HCT116 (cell line): ENCODE measurements around the gene RABGAP1. TPM values are rescaled to one million over a fixed set of nuclear protein-coding genes. Genes with fewer than 3 reads are reported as not detected.

Experiments
- ATAC-seq: fragments of 200-7000 bp; cut with Tn5 transposase; 2 replicates; pipeline ENCODE4 v1.9.1; 2020; ENCODE audit warnings: mild to moderate bottlenecking, moderate library complexity
- BruUV-seq: library from RNA; stranded (reverse); fragments of 400-500 nt; replicated peaks from 2 replicates; lab custom pipeline; 2021; lab: Mats Ljungman, UMichigan
- CTCF ChIA-PET: fragments of 300-600 bp; sonication (Branson Sonifier 250); formaldehyde crosslinking; loops from one replicate; lab custom pipeline; 2021; ENCODE audit warnings: antibody characterized with exemption; lab: Charles Lee
- POLR2A ChIA-PET: fragments of 300-600, 350-600 bp; sonication (Branson Sonifier 250); formaldehyde crosslinking; loops from one replicate; lab custom pipeline; 2021; ENCODE audit warnings: antibody characterized with exemption; lab: Charles Lee
- RAD21 ChIA-PET, 2 experiments: fragments of 300-600 bp; sonication (Branson Sonifier 250); formaldehyde crosslinking; loops; one replicate each; lab custom pipeline; 2023; ENCODE audit warnings: low total read pairs in 2 of 2; ENCODE audit not compliant: uncharacterized antibody in 2 of 2, unreplicated experiment in 2 of 2, low non-redundant PET in 1 of 2; lab: Charles Lee
- DNase-seq: peaks from one replicate; pipeline ENCODE4 v3.0.0-alpha.2; 2010; ENCODE audit warnings: low read depth, low spot score
- H2AFZ ChIP-seq: fragments of 200-600 bp; shearing (Covaris generic), sonication (generic); 2 replicates; pipeline ENCODE4 v1.6.1; 2017; ENCODE audit warnings: low read depth, mixed run types, mixed read lengths, antibody characterized with exemption, low read length; ENCODE audit not compliant: poor library complexity, severe bottlenecking
- H3K27ac ChIP-seq: 2 replicates; pipeline ENCODE4 v1.5.1; 2012; ENCODE audit warnings: low read depth, low read length
- H3K27me3 ChIP-seq: fragments of 200-600 bp; sonication (generic); 2 replicates; pipeline ENCODE4 v1.6.1; 2016; ENCODE audit warnings: mixed run types, low read length, mixed read lengths; ENCODE audit not compliant: insufficient read depth
- H3K36me3 ChIP-seq, 2 experiments: fragments of 200-500 bp in 1 of 2; fragments of 200-600 bp in 1 of 2; sonication (Bioruptor generic) in 1 of 2; sonication (generic) in 1 of 2; 2 replicates each; pipeline versions ENCODE4 v1.5.1 to v1.6.1; 2014 to 2016; ENCODE audit warnings: low read length in 2 of 2, inconsistent platforms in 1 of 2, mixed read lengths in 1 of 2, mixed run types in 1 of 2; ENCODE audit not compliant: insufficient read depth in 2 of 2, control insufficient read depth in 1 of 2
- H3K4me1 ChIP-seq, 2 experiments: fragments of 200-600 bp in 1 of 2; sonication (generic) in 1 of 2; 2 replicates each; pipeline versions ENCODE4 v1.5.1 to v1.6.1; 2012 to 2017; ENCODE audit warnings: low read length in 2 of 2, inconsistent platforms in 1 of 2, mild to moderate bottlenecking in 1 of 2, mixed read lengths in 1 of 2, mixed run types in 1 of 2, moderate library complexity in 1 of 2; ENCODE audit not compliant: insufficient read depth in 2 of 2, control insufficient read depth in 1 of 2
- H3K4me2 ChIP-seq: fragments of 200-600 bp; sonication (generic); 2 replicates; pipeline ENCODE4 v1.6.1; 2017; ENCODE audit warnings: mixed run types, low read length, mixed read lengths
- H3K4me3 ChIP-seq, 2 experiments: fragments of 200-600 bp in 1 of 2; sonication (generic) in 1 of 2; replicated peaks in 1 of 2; 2 replicates each; pipeline ENCODE4 v1.5.1; 2011 to 2016; ENCODE audit warnings: low read length in 2 of 2, control low read depth in 1 of 2, low read depth in 1 of 2, mild to moderate bottlenecking in 1 of 2, mixed read lengths in 1 of 2, mixed run types in 1 of 2
- H3K79me2 ChIP-seq: fragments of 200-600 bp; sonication (generic); 2 replicates; pipeline ENCODE4 v1.6.1; 2017; ENCODE audit warnings: mild to moderate bottlenecking, mixed run types, low read length, moderate library complexity, mixed read lengths; ENCODE audit not compliant: insufficient read depth
- H3K9ac ChIP-seq: fragments of 200-600 bp; sonication (generic); 2 replicates; pipeline ENCODE4 v1.6.1; 2016; ENCODE audit warnings: low read length, mixed read lengths
- H3K9me2 ChIP-seq: fragments of 200-600 bp; sonication (generic), shearing (Covaris generic); 2 replicates; pipeline ENCODE4 v1.6.1; 2017; ENCODE audit warnings: mixed run types, mild to moderate bottlenecking, moderate library complexity; ENCODE audit not compliant: insufficient read depth
- H3K9me3 ChIP-seq, 2 experiments: fragments of 200-500 bp in 1 of 2; fragments of 200-600 bp in 1 of 2; sonication (Bioruptor generic) in 1 of 2; sonication (generic) in 1 of 2; 2 replicates each; pipeline ENCODE4 v1.6.1; 2014 to 2017; ENCODE audit warnings: low read length in 2 of 2, mixed read lengths in 2 of 2, inconsistent platforms in 1 of 2, low read depth in 1 of 2, mild to moderate bottlenecking in 1 of 2, mixed run types in 1 of 2, moderate library complexity in 1 of 2; ENCODE audit not compliant: control insufficient read depth in 1 of 2, insufficient read depth in 1 of 2
- H4K20me1 ChIP-seq: fragments of 200-600 bp; sonication (generic), shearing (Covaris generic); 2 replicates; pipeline ENCODE4 v1.6.1; 2017; ENCODE audit warnings: mixed run types, mild to moderate bottlenecking, moderate library complexity; ENCODE audit not compliant: insufficient read depth
- CBX3 ChIP-seq: IDR thresholded peaks from 2 replicates; pipeline ENCODE4 v1.6.1; 2012; ENCODE audit warnings: low read depth
- CEBPB ChIP-seq: IDR thresholded peaks from 2 replicates; pipeline ENCODE4 v1.6.1; 2012; ENCODE audit warnings: low read depth
- ELF1 ChIP-seq: IDR thresholded peaks from 2 replicates; pipeline ENCODE4 v1.6.1; 2012; ENCODE audit warnings: low read depth, borderline replicate concordance
- EZH2phosphoT487 ChIP-seq: fragments of 200-600 bp; IDR thresholded peaks from 2 replicates; pipeline ENCODE4 v1.6.1; 2018; ENCODE audit warnings: antibody characterized with exemption, borderline replicate concordance
- FOSL1 ChIP-seq: IDR thresholded peaks from 2 replicates; pipeline ENCODE4 v1.6.1; 2012; ENCODE audit warnings: low read depth
- JUND ChIP-seq: IDR thresholded peaks from 2 replicates; pipeline ENCODE4 v1.6.1; 2012
- MAX ChIP-seq: IDR thresholded peaks from 2 replicates; pipeline ENCODE4 v1.6.1; 2012
- POLR2A ChIP-seq: IDR thresholded peaks from 2 replicates; pipeline ENCODE4 v1.7.0; 2011; ENCODE audit warnings: borderline replicate concordance; ENCODE audit not compliant: insufficient read depth, insufficient read length; ENCODE audit errors: extremely low read depth
- POLR2AphosphoS5 ChIP-seq: IDR thresholded peaks from 2 replicates; pipeline ENCODE4 v1.6.1; 2011; ENCODE audit warnings: mild to moderate bottlenecking, low read depth, low read length, moderate library complexity
- RAD21 ChIP-seq: IDR thresholded peaks from 2 replicates; pipeline ENCODE4 v1.6.1; 2012; ENCODE audit warnings: low read depth, mild to moderate bottlenecking
- REST ChIP-seq: IDR thresholded peaks from 2 replicates; pipeline ENCODE4 v1.6.1; 2012; ENCODE audit warnings: low read depth
- SIN3A ChIP-seq: IDR thresholded peaks from 2 replicates; pipeline ENCODE4 v1.6.1; 2012; ENCODE audit warnings: low read depth
- SP1 ChIP-seq: IDR thresholded peaks from 2 replicates; pipeline ENCODE4 v1.6.1; 2012; ENCODE audit warnings: low read depth
- SRF ChIP-seq: IDR thresholded peaks from 2 replicates; pipeline ENCODE4 v1.6.1; 2012; ENCODE audit warnings: low read depth
- YY1 ChIP-seq: IDR thresholded peaks from 2 replicates; pipeline ENCODE4 v1.6.1; 2011; ENCODE audit warnings: low read length, low read depth, moderate library complexity, mild to moderate bottlenecking; ENCODE audit not compliant: insufficient replicate concordance; ENCODE audit errors: extremely low read depth
- ZBTB33 ChIP-seq: IDR thresholded peaks from 2 replicates; pipeline ENCODE4 v1.6.1; 2011; ENCODE audit warnings: mild to moderate bottlenecking, low read length, moderate library complexity; ENCODE audit not compliant: insufficient replicate concordance; ENCODE audit errors: extremely low read depth
- ZFX ChIP-seq: fragments of 450-650 bp; IDR thresholded peaks from 2 replicates; pipeline ENCODE4 v1.6.1; 2017
- ZNF274 ChIP-seq: fragments of 200-500 bp; sonication (Bioruptor generic); IDR thresholded peaks from 2 replicates; pipeline ENCODE4 v1.6.1; 2014; ENCODE audit warnings: mild to moderate bottlenecking, low read depth, low read length, inconsistent platforms
- intact Hi-C: fragments of 100-400 bp; cut with micrococcal nuclease; formaldehyde crosslinking; loops from 2 replicates; pipeline ENCODE4 v1.10.0; 2022
- total RNA-seq: library from RNA; stranded (reverse); gene quantifications from one replicate; pipeline ENCODE4 v1.2.1, GENCODE V29; 2021; ENCODE audit not compliant: unreplicated experiment
- TF ChIP-seq, protein P1 (sequence below): IDR thresholded peaks from 2 replicates; pipeline ENCODE4 v1.6.1; 2012
- TF ChIP-seq, protein P2 (sequence below), 3 experiments: fragments of 200-600 bp in 1 of 3; sonication (generic) in 1 of 3; IDR thresholded peaks in 2 of 3; conservative IDR thresholded peaks in 1 of 3; 2 replicates each; pipeline ENCODE4 v1.5.1; 2012 to 2017; ENCODE audit warnings: low read depth in 2 of 3, low read length in 2 of 3, antibody characterized with exemption in 1 of 3, borderline replicate concordance in 1 of 3, control low read depth in 1 of 3, mild to moderate bottlenecking in 1 of 3, mixed read lengths in 1 of 3, mixed run types in 1 of 3, moderate library complexity in 1 of 3; ENCODE audit not compliant: insufficient read depth in 1 of 3

Gene RABGAP1
- total RNA-seq, 1 experiment from 2014 or later, result 29.7 TPM

DNA sequence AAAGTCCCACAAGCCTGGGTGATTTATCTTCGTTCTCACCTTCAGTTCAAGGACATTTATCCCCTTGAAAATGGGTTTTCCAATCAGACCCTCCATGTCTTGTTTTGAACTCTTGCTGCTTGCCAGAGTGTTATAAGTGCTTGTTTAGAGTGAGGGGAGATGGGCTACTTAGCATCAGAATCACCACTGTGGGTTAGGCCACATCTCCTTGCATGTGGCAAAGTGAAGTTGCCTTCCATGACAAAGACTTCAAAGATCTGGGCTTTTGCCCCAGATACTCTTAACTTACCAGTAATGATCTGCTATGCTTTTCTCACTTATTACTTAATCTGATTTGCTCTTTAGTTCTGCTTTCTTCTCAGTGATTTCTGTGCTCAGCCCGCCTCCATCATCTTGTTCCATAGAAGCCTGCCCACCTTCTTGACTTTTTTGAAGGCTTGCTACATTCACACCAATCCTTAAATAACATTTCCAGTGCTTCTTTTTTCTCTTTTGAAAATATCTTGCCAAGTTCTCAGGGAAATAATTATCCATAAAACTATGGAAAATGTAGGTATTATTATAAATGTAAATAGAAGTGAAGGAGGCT lies 131.7 kb downstream of the RABGAP1 start:
- Histone ChIP-seq H2AFZ (no peak overlapping the region), H3K9me2 (no peaks in the 10 kb centered on the region), H3K36me3 (peaks cover 15 to 16% of the 10 kb centered on the region in 2 experiments; a peak in 3 of 4 replicates), H3K4me1 (no peaks in the 10 kb centered on the region), H3K27me3 (no peaks in the 10 kb centered on the region), H3K79me2 (no peaks in the 10 kb centered on the region), H3K4me2 (no peak overlapping the region), H3K9me3 (no peaks in the 10 kb centered on the region), H3K4me3 (no peak overlapping the region), H3K27ac (no peak overlapping the region), H4K20me1 (no peaks in the 10 kb centered on the region), H3K9ac (no peak overlapping the region)
- RAD21 ChIA-PET, result no interaction called here
- BruUV-seq, result no TSS peak
- CTCF ChIA-PET, result no interaction called here
- no peak for ATAC-seq
- TF ChIP-seq, protein P1, sequence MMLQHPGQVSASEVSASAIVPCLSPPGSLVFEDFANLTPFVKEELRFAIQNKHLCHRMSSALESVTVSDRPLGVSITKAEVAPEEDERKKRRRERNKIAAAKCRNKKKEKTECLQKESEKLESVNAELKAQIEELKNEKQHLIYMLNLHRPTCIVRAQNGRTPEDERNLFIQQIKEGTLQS, result no peak
- TF ChIP-seq SRF, result no peak
- no peak for TF ChIP-seq ELF1
- TF ChIP-seq RAD21, result no peak
- no peak for TF ChIP-seq CBX3
- no peak for TF ChIP-seq ZBTB33
- TF ChIP-seq CEBPB, result no peak
- TF ChIP-seq, protein P2, sequence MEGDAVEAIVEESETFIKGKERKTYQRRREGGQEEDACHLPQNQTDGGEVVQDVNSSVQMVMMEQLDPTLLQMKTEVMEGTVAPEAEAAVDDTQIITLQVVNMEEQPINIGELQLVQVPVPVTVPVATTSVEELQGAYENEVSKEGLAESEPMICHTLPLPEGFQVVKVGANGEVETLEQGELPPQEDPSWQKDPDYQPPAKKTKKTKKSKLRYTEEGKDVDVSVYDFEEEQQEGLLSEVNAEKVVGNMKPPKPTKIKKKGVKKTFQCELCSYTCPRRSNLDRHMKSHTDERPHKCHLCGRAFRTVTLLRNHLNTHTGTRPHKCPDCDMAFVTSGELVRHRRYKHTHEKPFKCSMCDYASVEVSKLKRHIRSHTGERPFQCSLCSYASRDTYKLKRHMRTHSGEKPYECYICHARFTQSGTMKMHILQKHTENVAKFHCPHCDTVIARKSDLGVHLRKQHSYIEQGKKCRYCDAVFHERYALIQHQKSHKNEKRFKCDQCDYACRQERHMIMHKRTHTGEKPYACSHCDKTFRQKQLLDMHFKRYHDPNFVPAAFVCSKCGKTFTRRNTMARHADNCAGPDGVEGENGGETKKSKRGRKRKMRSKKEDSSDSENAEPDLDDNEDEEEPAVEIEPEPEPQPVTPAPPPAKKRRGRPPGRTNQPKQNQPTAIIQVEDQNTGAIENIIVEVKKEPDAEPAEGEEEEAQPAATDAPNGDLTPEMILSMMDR (IDR thresholded peaks at IDR 0.05 in 2 of 3, conservative IDR thresholded peaks at IDR 0.05 in 1 of 3; ENCODE audit: borderline replicate concordance in 1 of 3, insufficient read depth in 1 of 3, low read depth in 2 of 3, low read length in 2 of 3), result no peak
- TF ChIP-seq POLR2A, result no peak
- TF ChIP-seq POLR2AphosphoS5, result no peak
- TF ChIP-seq MAX, result no peak
- no peak for TF ChIP-seq FOSL1
- TF ChIP-seq EZH2phosphoT487, result no peak
- TF ChIP-seq ZNF274, result no peak
- no peak for TF ChIP-seq SP1
- no peak for TF ChIP-seq YY1
- TF ChIP-seq JUND, result no peak
- no peak for TF ChIP-seq REST
- TF ChIP-seq SIN3A, result no peak
- TF ChIP-seq ZFX, result no peak
- no peak for DNase-seq
- intact Hi-C loops, result no loop called here
- POLR2A ChIA-PET, result no interaction called here
